DND-41 (cell line): Measurements from ENCODE around the gene ARRB1.

Experiments
- ATAC-seq: fragments of 200-7000 bp; cut with Tn5 transposase; 3 replicates; pipeline ENCODE4 v1.9.1; 2021; ENCODE audit warnings: low read depth; ENCODE audit not compliant: insufficient read depth
- DNase-seq: peaks from one replicate; pipeline ENCODE4 v3.0.0-alpha.2; 2020
- H2AFZ ChIP-seq: 2 replicates; pipeline ENCODE4 v1.6.0; 2012; ENCODE audit warnings: low read depth, low read length
- H3K27ac ChIP-seq: 2 replicates; pipeline ENCODE4 v1.5.1; 2012; ENCODE audit warnings: low read length, inconsistent platforms
- H3K27me3 ChIP-seq: fragments of 200-600 bp; sonication (generic); 2 replicates; pipeline ENCODE4 v1.6.0; 2012; ENCODE audit warnings: low read length, mild to moderate bottlenecking, inconsistent platforms; ENCODE audit not compliant: insufficient read depth, poor library complexity
- H3K36me3 ChIP-seq: 2 replicates; pipeline ENCODE4 v1.5.1; 2012; ENCODE audit warnings: low read length, inconsistent platforms; ENCODE audit not compliant: insufficient read depth
- H3K4me1 ChIP-seq: 2 replicates; pipeline ENCODE4 v1.5.1; 2012; ENCODE audit warnings: mild to moderate bottlenecking, low read length; ENCODE audit not compliant: insufficient read depth
- H3K4me2 ChIP-seq: 2 replicates; pipeline ENCODE4 v1.6.0; 2012; ENCODE audit warnings: mild to moderate bottlenecking, moderate library complexity, low read length, inconsistent platforms; ENCODE audit not compliant: insufficient read depth
- H3K4me3 ChIP-seq, 2 experiments: fragments of 200-600 bp in 1 of 2; shearing (Covaris generic) in 1 of 2; 2 replicates each; pipeline ENCODE4 v1.5.1; 2012 to 2016; ENCODE audit warnings: inconsistent platforms in 2 of 2, low read length in 2 of 2, mild to moderate bottlenecking in 2 of 2, low read depth in 1 of 2, moderate library complexity in 1 of 2
- H3K79me2 ChIP-seq: 2 replicates; pipeline ENCODE4 v1.6.0; 2012; ENCODE audit warnings: low read length, inconsistent platforms; ENCODE audit not compliant: insufficient read depth
- H3K9ac ChIP-seq: 2 replicates; pipeline ENCODE4 v1.6.0; 2012; ENCODE audit warnings: low read depth, mild to moderate bottlenecking, inconsistent platforms, low read length, moderate library complexity
- H3K9me3 ChIP-seq: 2 replicates; pipeline ENCODE4 v1.5.1; 2012; ENCODE audit warnings: low read length, moderate library complexity, mild to moderate bottlenecking, inconsistent platforms; ENCODE audit not compliant: insufficient read depth, severe bottlenecking
- H4K20me1 ChIP-seq: 2 replicates; pipeline ENCODE4 v1.6.0; 2012; ENCODE audit warnings: low read length; ENCODE audit not compliant: insufficient read depth
- CTCF ChIP-seq: IDR thresholded peaks from 2 replicates; pipeline ENCODE4 v1.5.1; 2012; ENCODE audit warnings: borderline replicate concordance, low read length, moderate library complexity, mild to moderate bottlenecking; ENCODE audit not compliant: poor library complexity, severe bottlenecking; ENCODE audit errors: extremely low read depth
- EZH2 ChIP-seq: IDR thresholded peaks from 3 replicates; pipeline ENCODE4 v1.6.1; 2012; ENCODE audit warnings: borderline replicate concordance, low read depth, mild to moderate bottlenecking, moderate library complexity, low read length, inconsistent platforms; ENCODE audit not compliant: severe bottlenecking

Gene ARRB1

GRCh38 chr11:75292943-75293342 is 58.5 kb downstream of the ARRB1 start:
- no peak overlapping the region for H3K9ac ChIP-seq
- H3K4me2 ChIP-seq = no peak overlapping the region
- TF ChIP-seq EZH2 (no peak), CTCF (no peak)
- no peaks in the 10 kb centered on the region; the same call in none of the 2 replicates for H3K79me2 ChIP-seq
- H3K9me3 ChIP-seq = no peaks in the 10 kb centered on the region
- DNase-seq = no peak
- ATAC-seq = no peak
- H3K4me1 ChIP-seq = no peaks in the 10 kb centered on the region
- H3K36me3 ChIP-seq = no peaks in the 10 kb centered on the region
- no peaks in the 10 kb centered on the region for H3K27me3 ChIP-seq
- no peak overlapping the region for H3K27ac ChIP-seq
- H3K4me3 ChIP-seq = no peak overlapping the region
- H4K20me1 ChIP-seq = peaks cover 27% of the 10 kb centered on the region
- no peak overlapping the region for H2AFZ ChIP-seq

GRCh38 chr11:75291741-75292140 is 59.7 kb downstream of the ARRB1 start:
- Histone ChIP-seq H3K79me2 (no peaks in the 10 kb centered on the region; the same call in 1 of the 2 replicates), H3K4me2 (no peak overlapping the region), H3K27ac (peak overlapping the region; percentile 32), H3K4me1 (no peaks in the 10 kb centered on the region), H3K9ac (no peak overlapping the region), H3K4me3 (no peak overlapping the region), H3K36me3 (no peaks in the 10 kb centered on the region), H3K27me3 (no peaks in the 10 kb centered on the region), H3K9me3 (no peaks in the 10 kb centered on the region), H2AFZ (no peak overlapping the region), H4K20me1 (peaks cover 27% of the 10 kb centered on the region)
- TF ChIP-seq CTCF (no peak), EZH2 (no peak)
- ATAC-seq (no peak), DNase-seq (no peak)

- H3K9ac ChIP-seq = no peak overlapping the region
Observed at GRCh38 chr11:75289919-75290318, 61.5 kb downstream of the ARRB1 start.

More at GRCh38 chr11:75289919-75290318, 61.5 kb downstream of the ARRB1 start:
- Histone ChIP-seq H3K36me3 (peaks cover 5% of the 10 kb centered on the region; the same call in 1 of the 2 replicates), H3K27ac (no peak overlapping the region), H3K27me3 (no peaks in the 10 kb centered on the region), H3K79me2 (no peaks in the 10 kb centered on the region; the same call in 1 of the 2 replicates), H2AFZ (no peak overlapping the region), H3K9me3 (no peaks in the 10 kb centered on the region), H3K4me1 (no peaks in the 10 kb centered on the region), H3K4me2 (no peak overlapping the region), H4K20me1 (peaks cover 24% of the 10 kb centered on the region), H3K4me3 (no peak overlapping the region)
- DNase-seq (no peak), ATAC-seq (no peak)
- TF ChIP-seq CTCF (no peak), EZH2 (no peak)
